NCI-H524 (cell line): ENCODE results near the gene CAMKK1.

Experiments used
- DNase-seq, 2 experiments: peaks; one replicate each; lab custom pipeline; 2025; lab: John Stamatoyannopoulos, UW

Gene CAMKK1

DNA sequence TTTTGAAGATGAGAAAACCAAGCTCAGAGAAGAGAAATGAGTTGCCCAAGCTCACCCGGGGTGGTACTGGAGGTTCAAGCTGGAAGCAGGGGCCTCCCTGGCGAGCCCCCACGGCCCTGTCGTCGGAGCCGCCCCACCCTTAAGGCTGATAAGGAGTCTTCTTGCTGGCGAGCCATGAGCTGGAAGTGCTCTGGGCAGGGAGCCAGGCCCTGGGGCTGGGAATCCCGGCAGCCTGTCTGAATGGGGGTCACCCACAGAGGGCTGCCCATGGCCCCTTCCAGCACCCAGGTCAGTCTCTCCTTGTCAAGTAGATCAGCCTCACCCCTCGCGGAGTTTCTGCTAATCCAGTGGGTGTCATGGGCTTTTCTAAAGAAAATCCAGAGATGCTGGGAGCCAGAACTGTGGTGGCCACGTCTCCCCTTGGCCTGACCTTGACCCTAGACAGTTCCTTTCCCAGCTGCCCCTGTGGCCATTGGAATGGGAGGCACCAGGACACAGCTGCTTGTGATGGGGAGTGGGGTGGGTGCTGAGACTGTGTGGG is 24.6 kb upstream of the CAMKK1 start:
- DNase-seq, result no peak

DNA sequence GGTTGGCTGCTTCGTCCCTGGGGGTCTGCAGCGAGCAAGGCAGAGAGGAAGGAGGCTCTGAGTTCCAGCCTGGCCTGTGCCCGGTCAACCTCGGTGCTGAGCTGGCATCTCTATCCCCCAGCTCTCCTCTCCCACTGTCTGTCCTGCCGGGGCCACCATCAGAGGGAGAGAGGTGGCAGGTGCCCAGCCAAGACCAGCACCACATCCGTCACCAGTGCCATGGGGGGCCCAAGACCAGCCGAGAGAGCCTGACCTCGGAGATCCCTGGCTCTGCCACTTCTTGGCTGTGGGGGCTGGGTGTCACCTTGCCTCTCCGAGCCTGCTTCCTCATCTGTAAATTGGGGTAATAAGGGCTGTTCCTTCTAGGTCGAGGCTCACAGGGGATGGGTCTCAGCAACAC is 24.0 kb upstream of the CAMKK1 start:
- DNase-seq, result no peak

DNA sequence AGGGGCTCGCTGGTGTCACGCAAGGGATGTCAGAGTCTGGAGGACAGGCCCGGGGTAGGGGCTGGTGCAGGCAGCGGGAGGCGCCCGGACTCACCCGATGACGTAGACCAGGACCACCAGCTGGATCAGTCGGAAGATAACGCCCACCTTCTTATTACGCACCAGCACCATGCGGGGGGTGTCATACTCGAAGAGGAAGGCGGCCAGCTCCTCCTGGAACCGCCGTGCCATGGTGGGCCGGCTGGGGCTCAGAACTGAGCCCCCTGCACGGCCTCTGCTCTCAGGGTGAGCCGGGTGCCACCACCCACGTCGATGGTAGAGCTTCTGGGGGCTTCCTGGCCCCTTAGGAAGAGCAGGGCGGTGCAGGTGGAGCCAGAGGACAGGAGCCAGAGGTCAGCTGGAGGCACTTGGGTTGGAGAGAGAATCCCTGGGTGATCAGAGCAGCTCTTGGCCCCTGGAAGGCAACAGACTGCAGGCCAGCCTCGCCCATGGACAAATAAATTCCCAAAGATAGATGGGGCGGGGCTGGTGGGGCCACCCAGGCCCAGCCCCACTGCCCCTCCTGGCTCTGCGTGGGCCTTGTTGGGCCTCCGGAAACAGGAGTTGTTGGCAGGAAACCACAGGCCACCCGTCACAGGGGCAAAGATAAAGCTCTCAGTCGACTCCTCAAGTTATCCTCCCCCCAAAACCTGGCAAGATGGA is 23.3 kb upstream of the CAMKK1 start, which contains the start of gene P2RX1:
TSS of gene P2RX1 (minus strand) at position 471 of the 702 bp plus-strand sequence. CDS start at position 231, 240 bp downstream.
- DNase-seq, result no peak

DNA sequence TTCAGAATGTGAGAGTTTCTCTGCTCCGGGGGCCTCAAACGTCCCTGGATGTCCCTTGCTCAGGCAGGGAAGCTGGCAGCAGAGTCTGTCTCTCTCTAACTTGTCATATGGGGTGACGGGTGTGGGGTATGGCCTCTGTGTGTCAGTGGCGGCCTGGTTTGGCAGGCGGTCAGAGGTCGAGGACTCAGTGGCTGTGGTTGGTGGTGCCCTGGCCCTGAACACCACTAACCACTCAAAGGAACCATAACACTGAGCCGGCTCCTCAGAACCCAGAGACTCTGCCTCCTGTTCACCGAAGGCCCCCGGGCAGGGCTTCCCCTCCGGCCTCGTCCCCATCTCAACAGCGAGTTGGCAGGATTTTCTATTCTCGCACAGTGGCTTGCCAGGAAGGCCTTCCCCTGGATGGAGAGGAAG is 22.7 kb upstream of the CAMKK1 start:
- DNase-seq, result no peak

DNA sequence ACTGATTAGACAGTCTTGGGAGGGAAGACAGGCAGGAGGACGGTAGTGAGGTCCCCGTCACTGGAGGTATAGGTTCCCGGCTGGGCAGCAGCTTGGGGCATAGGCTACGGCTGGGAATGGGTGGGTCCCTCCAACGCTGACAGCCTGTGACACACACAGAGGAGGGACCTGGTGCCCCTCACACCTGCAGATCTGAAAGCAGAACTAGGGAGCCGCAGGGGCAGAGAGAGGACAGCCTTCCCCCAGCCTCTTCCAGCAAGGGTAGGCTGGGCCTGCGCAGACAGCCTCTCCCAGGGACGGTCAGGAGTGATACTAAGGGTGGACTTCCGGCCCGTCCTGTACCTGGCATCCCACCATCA is 21.4 kb upstream of the CAMKK1 start:
- no peak for DNase-seq

DNA sequence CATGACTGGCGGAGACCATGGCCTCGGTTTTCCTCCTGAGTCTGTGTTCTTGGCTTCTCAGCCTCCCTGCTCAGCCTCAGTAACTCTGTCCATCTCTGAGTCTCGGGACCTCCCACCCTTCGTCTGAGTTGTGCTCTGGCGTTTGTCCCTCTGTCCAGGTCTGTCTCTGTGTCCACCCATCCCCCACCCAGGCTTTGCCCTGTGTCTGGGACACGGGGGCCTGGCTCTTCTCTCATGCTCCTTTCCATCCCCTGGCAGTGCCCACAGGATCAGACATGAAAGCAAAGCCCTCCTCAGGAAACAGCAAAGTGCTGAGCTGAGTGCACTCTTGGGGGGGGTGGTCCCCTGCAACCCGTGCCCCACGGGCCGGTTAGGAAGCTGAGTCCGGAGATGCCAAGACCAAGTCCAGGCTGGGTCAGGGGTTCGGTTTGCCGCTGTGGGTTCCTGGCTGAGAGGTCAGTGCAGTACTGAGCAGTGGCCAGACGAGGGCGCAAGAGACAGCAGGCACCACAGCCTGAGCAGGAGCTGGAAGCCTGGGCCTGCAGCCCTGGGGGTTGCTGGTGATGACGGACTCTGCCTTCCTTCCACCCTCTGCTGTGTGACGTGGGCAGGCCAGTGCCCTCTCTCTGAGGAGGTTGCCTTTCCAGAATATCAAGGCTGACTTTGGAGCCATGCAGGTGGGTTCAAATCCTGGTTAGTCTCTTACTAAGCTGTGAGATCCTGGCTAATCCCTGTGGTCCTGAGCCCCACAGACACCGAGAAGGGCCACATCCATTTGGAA is 20.9 kb upstream of the CAMKK1 start:
- peak in 1 of 2 experiments; percentile 50 for DNase-seq

DNA sequence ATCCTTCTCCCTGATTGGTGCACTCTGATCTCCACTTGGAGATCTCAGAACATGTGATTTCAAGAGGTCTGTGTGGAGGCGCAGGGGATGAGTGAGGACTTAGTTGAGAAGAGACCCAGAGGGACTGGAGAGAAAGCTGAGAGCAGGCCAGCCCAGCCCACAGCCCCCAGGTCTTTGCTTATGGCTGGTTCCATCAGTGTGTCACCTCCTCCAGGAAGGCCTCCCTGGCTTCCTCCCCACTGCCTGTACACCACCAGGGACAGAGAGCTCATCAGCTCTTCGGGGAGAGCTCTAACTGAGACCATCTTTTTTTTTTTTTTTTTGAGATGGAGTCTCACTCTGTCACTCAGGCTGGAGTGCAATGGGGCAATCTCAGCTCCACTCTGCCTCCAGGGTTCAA is 20.0 kb upstream of the CAMKK1 start:
- no peak for DNase-seq

DNA sequence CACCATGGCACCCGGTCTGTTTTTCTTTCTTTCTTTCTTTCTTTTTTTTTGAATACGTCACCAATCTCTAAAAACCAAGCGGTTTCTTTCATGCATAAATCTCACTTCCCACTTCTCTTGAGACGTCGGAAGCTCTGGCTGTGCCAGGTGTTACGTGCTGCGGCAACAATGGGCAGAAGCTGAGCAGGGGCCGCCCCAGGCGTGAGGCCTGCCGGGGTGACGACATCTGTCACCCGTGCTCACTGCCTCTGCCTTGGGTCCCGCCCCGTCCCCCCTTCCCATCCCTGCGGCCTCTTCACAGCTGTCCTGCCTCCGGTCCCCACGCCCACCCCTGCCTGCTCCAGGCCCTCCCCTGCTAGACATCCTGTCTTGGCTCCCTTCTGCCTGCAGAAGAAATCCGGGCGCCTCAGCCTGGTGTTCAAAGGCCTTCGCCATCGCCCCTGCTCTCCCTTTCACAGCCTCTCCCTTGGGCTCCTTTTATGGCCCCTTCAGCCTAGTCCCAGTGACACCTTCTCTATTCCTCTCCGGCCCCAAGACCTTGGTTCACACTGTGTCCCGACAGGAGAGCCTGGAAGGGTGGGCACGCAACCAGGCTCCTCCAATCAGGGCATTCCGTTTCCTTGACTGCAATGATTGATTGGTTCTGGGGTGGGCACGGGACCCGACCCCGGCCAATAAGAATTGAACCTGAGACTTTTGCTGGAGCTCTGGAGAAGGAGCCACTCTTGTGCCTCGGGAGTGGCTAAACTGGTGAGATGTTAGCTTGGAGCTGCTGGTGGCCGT is 18.6 kb upstream of the CAMKK1 start:
- DNase-seq, result peak; percentile 78 to 94

DNA sequence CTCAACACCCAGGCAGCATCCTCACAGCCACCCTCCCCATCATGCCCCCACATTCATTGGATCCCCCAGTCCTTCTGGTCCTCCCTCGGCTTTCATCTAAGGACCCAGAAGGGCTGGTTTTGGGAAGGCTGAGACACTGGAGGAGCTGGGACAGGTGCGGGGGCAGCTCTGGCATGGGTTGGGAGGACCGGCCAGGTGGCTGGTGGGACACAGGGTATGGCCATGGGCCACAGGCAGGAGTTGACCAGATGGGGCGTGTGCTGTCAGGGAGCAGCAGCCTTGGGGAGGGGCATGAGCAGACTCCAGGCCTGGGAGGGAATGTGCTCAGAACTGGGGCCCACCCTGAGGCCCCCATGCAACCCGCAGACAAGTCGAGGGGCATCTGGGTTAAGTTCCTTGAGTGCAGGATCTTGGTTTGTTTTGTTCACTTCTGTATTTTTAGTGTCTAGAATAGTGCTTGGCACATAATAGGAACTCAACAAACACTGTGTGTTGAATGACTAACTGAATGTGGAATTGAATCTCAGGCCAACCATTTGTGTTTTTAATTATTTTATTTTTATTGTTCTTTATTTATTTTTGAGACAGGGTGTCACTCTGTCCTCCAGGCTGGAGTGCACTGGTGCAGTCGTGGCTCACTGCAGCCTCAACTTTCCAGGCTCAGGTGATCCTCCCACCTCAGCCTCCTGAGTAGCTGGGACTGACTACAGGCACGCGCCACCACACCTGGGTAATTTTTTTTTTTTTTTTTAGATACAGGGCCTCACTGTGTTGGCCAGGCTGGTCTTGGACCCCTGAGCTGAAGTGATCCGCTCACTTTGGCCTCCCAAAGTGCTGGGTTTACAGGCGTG is 17.8 kb upstream of the CAMKK1 start:
- no peak for DNase-seq

DNA sequence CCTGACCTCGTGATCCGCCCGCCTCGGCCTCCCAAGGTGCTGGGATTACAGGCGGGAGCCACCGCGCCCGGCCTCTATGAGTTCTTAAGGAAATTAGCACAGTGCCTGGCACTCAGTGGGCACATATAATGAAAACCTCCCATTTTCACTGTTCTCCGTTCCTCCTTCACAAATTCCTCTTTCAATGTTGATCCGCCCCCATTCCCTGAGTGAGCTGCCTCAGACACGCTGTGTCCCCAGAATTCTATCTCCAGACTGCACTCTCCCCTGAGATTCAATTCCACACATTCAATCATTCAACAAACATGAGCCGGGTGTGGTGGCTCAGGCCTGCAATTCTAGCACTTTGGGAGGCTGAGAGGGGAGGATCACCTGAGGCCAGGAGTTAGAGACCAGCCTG is 16.4 kb upstream of the CAMKK1 start:
- no peak for DNase-seq

DNA sequence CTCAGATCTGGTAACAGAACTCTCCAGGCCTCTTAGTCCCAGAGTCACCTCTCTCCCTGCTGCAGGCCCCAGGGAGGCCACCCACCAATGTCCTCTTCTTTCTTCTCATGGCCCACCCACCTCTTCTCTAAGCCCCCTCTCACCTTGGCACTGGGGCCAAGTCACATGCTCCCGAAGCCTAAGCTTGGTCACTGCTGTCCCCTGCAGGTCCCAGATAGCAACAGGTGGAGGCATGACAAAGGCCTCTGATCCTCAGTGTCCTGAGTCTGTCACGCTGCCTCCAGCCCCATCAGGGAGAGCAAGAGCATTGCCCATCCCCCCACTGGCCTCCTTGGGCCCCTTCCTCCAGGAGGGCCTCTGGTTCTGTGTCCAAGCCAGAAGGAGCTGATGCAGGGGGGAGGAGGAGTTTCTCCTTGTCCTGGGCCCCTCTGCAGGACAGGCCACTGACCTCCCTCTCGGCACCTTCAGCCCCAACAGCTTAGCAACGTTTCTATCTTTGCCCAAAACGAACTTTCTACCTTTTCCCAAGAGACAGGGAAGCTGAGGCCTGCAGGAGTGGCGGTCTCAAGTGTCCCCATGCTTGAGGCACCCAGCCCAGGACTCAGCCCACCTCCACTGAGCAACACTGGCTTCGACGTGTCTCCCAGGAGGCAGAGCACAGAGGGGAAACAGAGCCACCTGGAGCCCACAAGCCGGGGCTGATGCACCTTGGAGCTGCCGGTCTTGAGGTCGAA is 14.8 kb upstream of the CAMKK1 start:
- no peak for DNase-seq

DNA sequence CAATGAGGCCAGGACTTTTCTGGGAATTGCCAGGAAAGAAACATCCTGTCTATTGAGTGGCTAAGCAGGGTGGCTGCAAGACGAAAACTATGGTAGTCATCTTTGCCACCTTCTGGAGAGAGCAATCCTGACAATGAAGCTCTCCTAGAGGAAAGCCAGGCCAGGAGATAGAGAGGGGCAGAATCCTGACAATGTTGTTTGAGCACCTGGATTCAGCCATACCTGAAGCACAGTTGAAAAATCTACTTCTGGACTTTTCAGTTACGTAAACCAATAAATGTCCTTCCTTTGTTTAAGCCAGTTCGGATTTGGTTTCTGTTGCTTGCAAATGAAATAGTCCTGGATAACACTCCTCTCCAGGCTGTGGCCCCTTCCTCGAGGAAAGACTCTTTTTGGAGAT is 14.0 kb upstream of the CAMKK1 start:
- no peak for DNase-seq

DNA sequence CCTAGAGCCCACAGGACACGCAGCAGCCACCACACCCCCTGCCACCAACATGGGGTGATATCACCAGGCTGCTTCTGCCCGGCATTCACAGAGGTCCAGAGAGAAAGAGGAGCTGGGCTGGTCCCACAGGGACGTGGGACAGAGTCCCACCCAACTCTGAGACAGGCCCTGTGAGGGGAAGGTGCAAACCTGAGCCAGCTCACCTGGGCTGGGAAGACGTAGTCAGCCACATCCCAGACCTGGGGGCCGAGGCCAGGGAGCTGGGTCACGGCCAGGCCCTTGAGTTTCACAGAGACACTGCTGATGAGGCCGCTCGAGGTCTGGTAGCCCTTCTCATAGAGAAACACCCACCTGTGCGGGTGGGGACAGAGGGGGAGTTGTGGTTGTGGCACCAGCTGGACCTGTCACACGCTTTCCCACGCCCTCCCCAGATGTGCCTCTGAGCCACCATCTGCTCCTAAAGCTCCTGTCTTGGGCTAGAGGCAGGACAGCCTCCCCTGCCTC is 12.2 kb upstream of the CAMKK1 start:
- peak; percentile 80 to 95 for DNase-seq

DNA sequence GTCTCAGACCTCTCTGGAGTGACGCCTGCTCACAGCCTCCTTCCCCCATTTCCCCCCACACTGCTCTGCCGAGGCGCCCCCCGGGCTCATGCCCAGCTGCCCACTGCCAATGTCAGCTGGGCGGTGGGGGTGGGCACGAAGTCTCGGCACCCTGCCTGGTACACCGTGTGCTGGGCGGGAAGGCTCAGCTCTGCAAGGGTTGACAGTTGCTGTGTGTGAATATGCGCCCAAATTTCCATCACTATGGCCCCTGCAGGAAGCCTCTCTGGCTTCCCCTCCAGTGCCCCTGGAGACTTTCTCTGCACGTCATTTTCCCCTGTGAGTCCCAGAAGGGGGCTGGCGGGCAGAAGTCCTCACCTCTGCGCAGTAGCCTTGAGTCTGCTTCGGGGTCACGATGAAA is 11.6 kb upstream of the CAMKK1 start:
- no peak for DNase-seq

DNA sequence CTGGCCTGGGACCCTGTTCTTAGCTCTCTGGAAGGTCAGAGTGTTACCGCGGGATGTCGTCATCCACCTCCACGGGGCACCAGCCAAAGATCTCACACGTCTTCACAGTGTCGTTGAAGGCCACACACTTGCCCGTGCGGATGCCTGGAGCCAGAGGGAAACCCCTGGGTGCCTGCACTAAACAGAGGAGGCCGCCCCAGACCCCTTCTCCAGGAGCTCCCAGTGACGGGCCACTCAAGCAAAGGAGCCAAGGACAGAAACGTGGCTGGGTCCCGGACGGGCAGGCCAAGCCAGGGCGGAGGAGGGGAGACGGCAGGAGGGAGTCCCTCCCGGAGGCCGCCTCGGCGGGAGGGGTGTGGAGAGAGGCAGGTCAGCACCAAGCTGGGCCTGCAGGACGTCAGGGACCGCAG is 11.0 kb upstream of the CAMKK1 start:
- no peak for DNase-seq

DNA sequence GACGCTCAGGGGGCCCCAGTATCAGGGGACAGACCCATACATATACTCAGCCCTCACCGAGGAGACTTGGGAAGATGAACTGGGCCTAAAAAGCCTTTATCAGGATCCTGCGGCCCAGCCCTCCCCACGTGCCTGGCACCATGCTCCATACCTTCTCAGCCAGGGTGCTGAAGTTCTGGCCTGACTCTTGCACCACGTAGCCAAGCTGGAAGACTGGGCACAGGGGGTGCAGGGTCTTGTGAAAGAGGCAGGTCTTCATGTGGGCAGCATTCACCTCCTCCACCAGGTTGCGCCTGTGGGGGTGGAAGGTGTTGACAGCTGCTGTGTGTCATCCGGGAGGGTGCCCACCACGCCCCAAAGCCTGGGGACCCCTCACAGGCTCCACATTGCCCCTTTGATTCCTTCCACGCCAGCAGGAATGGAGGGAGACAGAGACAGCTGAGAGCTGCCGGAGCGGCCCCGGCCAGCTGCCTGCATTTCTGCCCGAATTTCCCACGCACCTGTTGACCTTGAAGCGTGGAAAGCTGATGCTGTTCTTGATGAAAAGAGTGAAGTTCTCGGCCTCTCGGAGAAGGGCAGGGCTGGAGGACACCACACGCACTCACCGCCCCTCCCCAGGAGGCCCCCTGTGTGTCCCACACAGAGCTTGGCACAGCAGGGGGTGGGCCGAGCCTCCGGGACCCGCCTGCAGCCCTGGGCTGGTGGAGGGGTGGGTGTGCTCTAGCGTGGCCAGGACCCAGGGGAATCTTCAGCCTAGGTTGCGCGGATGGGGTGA is 10.4 kb upstream of the CAMKK1 start:
- DNase-seq, result no peak

DNA sequence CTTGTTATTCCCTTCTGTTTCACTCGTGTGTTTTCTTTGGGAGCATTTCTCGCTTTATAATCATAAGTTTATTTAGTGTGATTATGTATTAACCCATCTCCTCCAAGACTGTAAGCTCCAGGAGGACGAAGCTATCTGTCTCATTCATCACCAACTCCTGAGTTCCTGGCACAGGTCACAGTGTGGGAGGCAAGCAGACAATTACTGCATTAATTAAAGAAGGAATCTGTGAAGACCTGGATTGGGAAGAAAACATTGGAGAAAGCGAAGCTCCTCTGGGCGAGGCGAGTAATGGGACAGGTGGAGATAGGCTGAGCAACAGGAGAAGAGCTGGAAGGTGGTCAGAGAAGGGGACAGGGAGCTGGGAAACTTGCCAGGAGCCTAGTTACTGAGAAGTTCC is 7.8 kb upstream of the CAMKK1 start:
- no peak for DNase-seq

DNA sequence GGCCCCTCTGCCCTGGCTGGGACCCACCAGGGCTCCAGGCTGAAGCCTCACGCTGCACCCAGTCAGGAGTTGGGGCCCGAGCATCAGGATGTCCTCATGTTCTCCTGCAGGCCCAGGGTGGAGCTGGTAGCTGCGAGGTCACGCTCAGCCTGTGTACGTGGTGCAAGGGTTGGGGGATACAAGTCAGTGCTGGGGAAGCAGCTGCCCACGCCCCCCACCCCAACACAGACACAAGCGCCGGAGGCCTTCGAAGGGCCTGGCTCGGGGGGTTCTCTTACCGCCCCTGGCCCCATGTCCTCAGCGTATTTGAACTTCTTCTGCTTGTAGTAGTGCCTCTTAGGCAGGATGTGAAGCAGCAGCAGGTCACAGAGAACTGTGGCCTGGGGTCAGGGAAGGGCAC is 4.9 kb upstream of the CAMKK1 start:
- DNase-seq, result no peak

DNA sequence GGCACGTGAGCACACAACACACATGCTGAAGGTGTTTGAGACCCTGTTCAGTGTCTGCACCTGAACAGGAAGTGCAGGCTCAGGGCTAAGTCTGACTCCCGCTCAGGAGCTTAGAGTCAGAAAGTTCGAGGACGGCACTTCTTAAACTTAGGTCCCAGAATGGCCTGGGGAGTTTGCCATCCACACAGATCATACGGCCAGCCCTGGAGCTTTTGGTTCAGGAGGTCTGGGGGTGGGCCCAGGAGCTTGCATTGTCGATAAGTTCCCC is 4.0 kb upstream of the CAMKK1 start:
- DNase-seq, result no peak
